Panc1 (cell line): ENCODE data around the gene TSPAN31. TPM values are rescaled to one million over a fixed set of nuclear protein-coding genes. Genes with fewer than 3 reads are reported as not detected.

ENCODE experiments used
- ATAC-seq: fragments of 200-7000 bp; cut with Tn5 transposase; 2 replicates; pipeline ENCODE4 v1.9.1; 2020; ENCODE audit warnings: mild to moderate bottlenecking, moderate library complexity
- Bru-seq: library from RNA; stranded (reverse); fragments of 400-500 nt; gene quantifications from one replicate; lab custom pipeline; 2021; lab: Mats Ljungman, UMichigan
- BruChase-seq, 2 experiments: library from RNA; stranded (reverse); fragments of 400-500 nt; gene quantifications; one replicate each; lab custom pipeline; 2021; lab: Mats Ljungman, UMichigan
- BruUV-seq: library from RNA; stranded (reverse); fragments of 400-500 nt; replicated peaks from 2 replicates; lab custom pipeline; 2021; lab: Mats Ljungman, UMichigan
- CTCF ChIA-PET: fragments of 300-600 bp; sonication (Branson Sonifier 250); formaldehyde crosslinking; loops from one replicate; lab custom pipeline; 2022; ENCODE audit warnings: antibody characterized with exemption; lab: Charles Lee
- POLR2A ChIA-PET: fragments of 300-600 bp; sonication (Branson Sonifier 250); formaldehyde crosslinking; loops from one replicate; lab custom pipeline; 2022; ENCODE audit warnings: antibody characterized with exemption; lab: Charles Lee
- DNase-seq: peaks from one replicate; pipeline ENCODE4 v3.0.0-alpha.2; 2010; ENCODE audit warnings: low read depth, low spot score
- H3K27ac ChIP-seq: 2 replicates; pipeline ENCODE4 v1.5.1; 2011; ENCODE audit warnings: mild to moderate bottlenecking, low read length, inconsistent platforms
- H3K27me3 ChIP-seq: fragments of 200-500 bp; sonication (Bioruptor generic); 2 replicates; pipeline ENCODE4 v1.6.0; 2014; ENCODE audit warnings: low read length, inconsistent platforms; ENCODE audit not compliant: control insufficient read depth, insufficient read depth
- H3K36me3 ChIP-seq: fragments of 200-500 bp; sonication (Bioruptor generic); 2 replicates; pipeline ENCODE4 v1.5.1; 2014; ENCODE audit warnings: inconsistent platforms, mild to moderate bottlenecking, low read length, moderate library complexity; ENCODE audit not compliant: control insufficient read depth, insufficient read depth
- H3K4me1 ChIP-seq: 2 replicates; pipeline ENCODE4 v1.5.1; 2011; ENCODE audit warnings: inconsistent platforms, mild to moderate bottlenecking, low read length, moderate library complexity; ENCODE audit not compliant: control insufficient read depth, insufficient read depth
- H3K4me3 ChIP-seq, 2 experiments: 2 replicates each; pipeline ENCODE4 v1.5.1; 2011 to 2012; ENCODE audit warnings: low read depth in 2 of 2, low read length in 2 of 2, mild to moderate bottlenecking in 2 of 2, inconsistent platforms in 1 of 2, moderate library complexity in 1 of 2
- H3K9me3 ChIP-seq: fragments of 200-500 bp; sonication (Bioruptor generic); 2 replicates; pipeline ENCODE4 v1.5.1; 2014; ENCODE audit warnings: low read depth, mild to moderate bottlenecking, inconsistent platforms, low read length, moderate library complexity; ENCODE audit not compliant: control insufficient read depth, insufficient read depth
- CTCF ChIP-seq: fragments of 450-650 bp; IDR thresholded peaks from 2 replicates; pipeline ENCODE4 v1.5.1; 2017; ENCODE audit warnings: mild to moderate bottlenecking
- POLR2AphosphoS5 ChIP-seq: IDR thresholded peaks from 2 replicates; pipeline ENCODE4 v1.6.1; 2012; ENCODE audit warnings: mild to moderate bottlenecking, low read depth, low read length, moderate library complexity
- REST ChIP-seq, 2 experiments: IDR thresholded peaks; 2 replicates each; pipeline ENCODE4 v1.6.1; 2011 to 2012; ENCODE audit warnings: low read depth in 2 of 2, control low read depth in 1 of 2, low read length in 1 of 2, mild to moderate bottlenecking in 1 of 2, moderate library complexity in 1 of 2; ENCODE audit not compliant: insufficient read depth in 1 of 2
- SIN3A ChIP-seq: IDR thresholded peaks from 2 replicates; pipeline ENCODE4 v1.6.1; 2012; ENCODE audit warnings: low read depth, mild to moderate bottlenecking, low read length, moderate library complexity, borderline replicate concordance; ENCODE audit not compliant: insufficient read depth
- TCF7L2 ChIP-seq: IDR thresholded peaks from 2 replicates; pipeline ENCODE4 v1.6.1; 2011; ENCODE audit warnings: mild to moderate bottlenecking, low read depth, low read length, inconsistent platforms
- in situ Hi-C: cut with HindIII; loops from 2 replicates; pipeline ENCODE4 v1.10.0; 2016; ENCODE audit warnings: low sequenced_read_pairs, low pct_unique_long_range_greater_than_20kb
- intact Hi-C: fragments of 100-400 bp; cut with micrococcal nuclease; formaldehyde crosslinking; loops from one replicate; pipeline ENCODE4 v1.10.0; 2022; ENCODE audit not compliant: unreplicated experiment
- long read RNA-seq: library from polyadenylated mRNA; unstranded; transcript quantifications from one replicate; pipeline ENCODE4 v2.0.0, GENCODE V29; 2021; ENCODE audit not compliant: unreplicated experiment
- polyA plus RNA-seq: library from polyadenylated mRNA; unstranded; fragments of >200 nt; gene quantifications from one replicate; pipeline ENCODE4 v1.2.1, GENCODE V29; 2012; ENCODE audit warnings: missing spikeins; ENCODE audit not compliant: insufficient read length
- total RNA-seq: library from RNA; stranded (reverse); gene quantifications from one replicate; pipeline ENCODE4 v1.2.1, GENCODE V29; 2021; ENCODE audit not compliant: unreplicated experiment

Gene TSPAN31
- total RNA-seq (17.5 TPM), Bru-seq, nascent RNA (percentile 61 among the genes with signal in this experiment), BruChase-seq, experiment 1, labeled RNA remaining after a 2-hour chase (percentile 63 among the genes with signal in this experiment), BruChase-seq, experiment 2, labeled RNA remaining after a 6-hour chase (percentile 71 among the genes with signal in this experiment)
- polyA plus RNA-seq: 16.4 TPM
- long read RNA-seq, transcript TSPAN31-201 (6 exons, 1,849 nt): major isoform, 15 of 41 reads
- long read RNA-seq, partial matches to known transcripts: 13 of 41 reads
- long read RNA-seq, other reads (novel, unspliced or antisense): 13 of 41 reads

GRCh38 chr12:57744777-57745484, at the start of gene TSPAN31:
Gene TSPAN31, plus strand, starts transcription at chr12:57745039. Its CDS starts 116 bp downstream, at chr12:57745155.
- peak; percentile 95 for DNase-seq
- H3K27me3 ChIP-seq: no peaks in the 10 kb centered on the region
- in situ Hi-C loops: no loop called here
- no peaks in the 10 kb centered on the region for H3K9me3 ChIP-seq
- peak; percentile 91 for ATAC-seq
- no peak for TF ChIP-seq CTCF
- no peak; the same call in none of the 2 replicates for TF ChIP-seq POLR2AphosphoS5
- 0 out of 2 replicates have a peak, but pooled peaks have one; percentile 34 for TF ChIP-seq SIN3A
- peak within 1 kb of the TSS; percentile 94 for H3K27ac ChIP-seq
- BruUV-seq: no TSS peak
- ChIA-PET CTCF (interaction anchor here (0.6 to 1.5 kb wide), 3 partner anchors 19 to 162 kb away, joined by 5 to 9 read pairs (median 5); no protein-coding TSS in a partner anchor), POLR2A (interaction anchor here (0.5 to 1.4 kb wide), 4 partner anchors 8 to 314 kb away, joined by 4 to 6 read pairs (median 4); no protein-coding TSS in a partner anchor)
- intact Hi-C loops: no loop called here
- peaks cover 7% of the 10 kb centered on the region for H3K4me1 ChIP-seq
- peak within 1 kb of the TSS; percentile 74 to 98 for H3K4me3 ChIP-seq
- H3K36me3 ChIP-seq: peaks cover 13% of the 10 kb centered on the region

GRCh38 chr12:57695770-57696432, 48.9 kb upstream of the TSPAN31 start:
- H3K36me3 ChIP-seq: no peaks in the 10 kb centered on the region
- ATAC-seq (no peak), DNase-seq (no peak)
- intact Hi-C loops (no loop called here), in situ Hi-C loops (no loop called here)
- TF ChIP-seq REST (IDR thresholded peaks at IDR 0.05; ENCODE audit: insufficient read depth in 1 of 2, low read depth in 2 of 2, low read length in 1 of 2): no peak
- no peak for TF ChIP-seq SIN3A
- no peak for TF ChIP-seq POLR2AphosphoS5
- no peak for TF ChIP-seq TCF7L2
- no peak for TF ChIP-seq CTCF
- no peaks in the 10 kb centered on the region for H3K9me3 ChIP-seq
- H3K27me3 ChIP-seq: no peaks in the 10 kb centered on the region
- POLR2A ChIA-PET: no interaction called here
- no peak overlapping the region for H3K27ac ChIP-seq
- CTCF ChIA-PET: interaction anchor here (0.7 kb wide), 1 partner anchor 41 kb away, joined by 5 read pairs; no protein-coding TSS in a partner anchor
- BruUV-seq: no TSS peak
- H3K4me1 ChIP-seq: peaks cover 5% of the 10 kb centered on the region; the same call in 1 of the 2 replicates
- H3K4me3 ChIP-seq: no peak overlapping the region
